Nephron (organoid): Measurements from ENCODE around the gene CYLC2.

ENCODE experiments used
- H3K27ac Mint-ChIP-seq, 3 experiments: 2 replicates each; pipeline ENCODE4 v1.8.0; 2020; ENCODE audit warnings: mixed read lengths in 3 of 3, mild to moderate bottlenecking in 2 of 3, moderate library complexity in 1 of 3
- H3K27me3 Mint-ChIP-seq: 2 replicates; pipeline ENCODE4 v1.8.0; 2021; ENCODE audit warnings: low read depth, mild to moderate bottlenecking, moderate library complexity, mixed read lengths
- H3K36me3 Mint-ChIP-seq: 2 replicates; pipeline ENCODE4 v1.8.0; 2020; ENCODE audit warnings: low read depth, mixed read lengths
- H3K4me1 Mint-ChIP-seq: 2 replicates; pipeline ENCODE4 v1.8.0; 2020; ENCODE audit warnings: mixed read lengths
- H3K4me3 Mint-ChIP-seq, 3 experiments: 2 replicates each; pipeline ENCODE4 v1.8.0; 2020; ENCODE audit warnings: mild to moderate bottlenecking in 3 of 3, mixed read lengths in 3 of 3, moderate library complexity in 2 of 3
- H3K9me3 Mint-ChIP-seq: 2 replicates; pipeline ENCODE4 v1.8.0; 2020; ENCODE audit warnings: mixed read lengths
- CTCF ChIP-seq, 3 experiments: fragments of 200-600 bp; sonication (generic); IDR thresholded peaks; one replicate each; pipeline ENCODE4 v1.5.0; 2021; ENCODE audit warnings: antibody characterized with exemption in 3 of 3; ENCODE audit not compliant: unreplicated experiment in 3 of 3

CYLC2 gene

DNA sequence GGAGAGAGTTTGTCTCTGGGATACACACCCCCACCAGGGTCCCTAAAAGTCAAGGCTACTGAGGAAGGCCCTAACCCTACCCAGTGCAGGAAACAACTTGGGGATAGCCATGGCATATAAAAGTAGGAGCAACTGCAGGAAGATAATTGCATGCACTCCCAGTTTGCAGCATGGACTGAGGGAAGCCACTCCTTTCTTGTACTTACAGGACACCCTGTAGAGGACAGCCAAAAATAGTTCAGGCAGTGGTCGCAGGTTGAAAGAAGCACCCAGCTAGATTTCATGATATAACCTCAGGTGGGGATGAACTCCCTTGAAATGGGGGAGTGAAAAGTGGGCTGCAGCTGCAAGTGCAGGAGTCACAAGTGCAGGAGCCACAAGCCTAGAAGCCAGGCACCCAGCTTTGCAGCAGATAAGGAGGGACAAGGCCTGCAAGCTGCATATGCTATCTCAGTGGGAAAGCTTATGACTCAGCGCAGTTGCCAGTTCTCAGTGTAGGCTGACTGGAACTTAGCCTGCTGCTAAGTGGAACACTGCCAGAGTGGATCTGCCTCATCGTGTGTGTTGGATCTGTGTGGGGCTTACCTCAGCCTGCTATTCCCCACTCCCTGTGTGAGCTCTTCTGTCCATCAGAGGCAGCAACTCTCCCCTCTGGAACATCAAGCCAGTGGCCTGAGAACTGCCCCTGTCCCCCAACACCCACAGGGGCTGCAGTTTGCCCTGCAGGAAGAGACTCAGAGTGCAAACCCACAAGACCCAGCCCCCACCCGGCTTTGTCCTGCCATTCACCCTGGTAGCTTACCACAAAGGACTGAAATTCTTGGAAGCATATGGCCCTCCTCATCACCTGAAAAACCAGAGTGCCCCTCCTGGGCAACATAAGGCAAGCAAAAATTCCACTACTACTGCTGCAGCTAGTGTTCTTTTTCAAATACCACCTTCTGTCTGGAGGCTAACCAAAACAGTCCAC lies 42.7 kb downstream of the CYLC2 start:
- H3K4me3 Mint-ChIP-seq = no peak overlapping the region
- H3K36me3 Mint-ChIP-seq = no peaks in the 10 kb centered on the region
- H3K9me3 Mint-ChIP-seq = peaks cover 2% of the 10 kb centered on the region

GRCh38 chr9:103041961-103042360 lies 46.8 kb downstream of the CYLC2 start:
- H3K4me1 Mint-ChIP-seq = no peaks in the 10 kb centered on the region

More for the DNA sequence above, 42.7 kb downstream of the CYLC2 start:
- Mint-ChIP-seq H3K27ac (no peak overlapping the region), H3K27me3 (no peaks in the 10 kb centered on the region), H3K4me1 (no peaks in the 10 kb centered on the region)
- TF ChIP-seq CTCF (IDR thresholded peaks at IDR 0.05; ENCODE audit: unreplicated experiment in 3 of 3) = no peak

More at GRCh38 chr9:103041961-103042360, 46.8 kb downstream of the CYLC2 start:
- no peak for TF ChIP-seq CTCF (IDR thresholded peaks at IDR 0.05; ENCODE audit: unreplicated experiment in 3 of 3)
- Mint-ChIP-seq H3K27me3 (no peaks in the 10 kb centered on the region), H3K27ac (no peak overlapping the region), H3K4me3 (no peak overlapping the region), H3K9me3 (peaks cover 9% of the 10 kb centered on the region), H3K36me3 (no peaks in the 10 kb centered on the region)
